Breast epithelium (tissue), 4 donors: ENCODE results near the gene CSRNP3. TPM values are rescaled to one million over a fixed set of nuclear protein-coding genes. Genes with fewer than 3 reads are reported as not detected.

Experiments used
- DNase-seq, 2 donors: peaks; one replicate each; pipeline ENCODE4 v3.0.0-alpha.2; 2019; ENCODE audit warnings: low spot score in 2 of 2
- H3K27ac ChIP-seq, 2 donors: fragments of 200-600 bp; sonication (generic) in 1 of 2; one replicate each; pipeline ENCODE4 v1.5.1; 2016 to 2019; ENCODE audit warnings: mild to moderate bottlenecking in 1 of 2
- H3K27me3 ChIP-seq, 2 donors: fragments of 200-600 bp; sonication (generic) in 1 of 2; one replicate each; pipeline versions ENCODE4 v1.5.1 to v1.6.0; 2017 to 2019; ENCODE audit warnings: control low read depth in 1 of 2, mild to moderate bottlenecking in 1 of 2
- H3K36me3 ChIP-seq: fragments of 200-600 bp; one replicate; pipeline ENCODE4 v1.5.1; 2019
- H3K4me1 ChIP-seq, 2 donors: fragments of 200-600 bp; sonication (generic); one replicate each; pipeline ENCODE4 v1.5.1; 2016 to 2019; ENCODE audit warnings: control low read depth in 1 of 2
- H3K4me3 ChIP-seq, 3 donors: fragments of 200-600 bp; sonication (generic); 1 replicate in 2 of 3; 2 replicates in 1 of 3; pipeline ENCODE4 v1.5.1; 2016 to 2019; ENCODE audit warnings: mild to moderate bottlenecking in 3 of 3, moderate library complexity in 2 of 3
- H3K9me3 ChIP-seq, 2 donors: fragments of 200-600 bp; sonication (generic) in 1 of 2; one replicate each; pipeline ENCODE4 v1.5.1; 2016 to 2019; ENCODE audit warnings: control low read depth in 1 of 2
- CTCF ChIP-seq, 3 donors: fragments of 450-650 bp; IDR thresholded peaks; one replicate each; pipeline ENCODE4 v1.5.1; 2016 to 2017; ENCODE audit warnings: antibody characterized with exemption in 3 of 3, mild to moderate bottlenecking in 3 of 3, moderate library complexity in 3 of 3
- POLR2A ChIP-seq: fragments of 450-650 bp; IDR thresholded peaks from one replicate; pipeline ENCODE4 v1.6.1; 2016; ENCODE audit warnings: antibody characterized with exemption, mild to moderate bottlenecking, moderate library complexity
- POLR2AphosphoS5 ChIP-seq, 3 donors: sonication (generic); formaldehyde crosslinking; IDR thresholded peaks; one replicate each; pipeline ENCODE4 v1.6.1; 2017; ENCODE audit warnings: antibody characterized with exemption in 3 of 3
- intact Hi-C: fragments of 100-400 bp; cut with DNase I; formaldehyde crosslinking; loops from one replicate; pipeline ENCODE4 v1.15.1; 2023; ENCODE audit warnings: low total_unique reads
- total RNA-seq, 3 donors: library from RNA; depleted of rRNA; stranded (reverse); fragments of >200 nt; gene quantifications; one replicate each; pipeline ENCODE4 v1.1.0, GENCODE V29; 2016

The CSRNP3 gene
- total RNA-seq, 3 donors from 2014 or later = 1.4 to 10.0 (median 2.0) TPM

- H3K9me3 ChIP-seq = no peaks in the 10 kb centered on the region
- H3K4me1 ChIP-seq = no peaks in the 10 kb centered on the region
- no peaks in the 10 kb centered on the region for H3K36me3 ChIP-seq
- DNase-seq = no peak
- no peak overlapping the region for H3K4me3 ChIP-seq
- no peak for TF ChIP-seq CTCF (IDR thresholded peaks at IDR 0.05)
- TF ChIP-seq POLR2AphosphoS5 (IDR thresholded peaks at IDR 0.05) = no peak
- no peak for TF ChIP-seq POLR2A
- no peaks in the 10 kb centered on the region for H3K27me3 ChIP-seq
- H3K27ac ChIP-seq = no peak overlapping the region
- intact Hi-C loops = no loop called here
Measured at GRCh38 chr2:165450156-165450555, 19.3 kb upstream of the CSRNP3 start.

GRCh38 chr2:165452327-165452726 lies 17.2 kb upstream of the CSRNP3 start:
- no peaks in the 10 kb centered on the region for H3K36me3 ChIP-seq

GRCh38 chr2:165453561-165454094 lies 15.9 kb upstream of the CSRNP3 start:
- Histone ChIP-seq H3K4me1 (no peaks in the 10 kb centered on the region), H3K36me3 (no peaks in the 10 kb centered on the region), H3K9me3 (no peaks in the 10 kb centered on the region), H3K27me3 (no peaks in the 10 kb centered on the region), H3K4me3 (no peak overlapping the region), H3K27ac (no peak overlapping the region)
- DNase-seq = no peak
- intact Hi-C loops = no loop called here
- no peak for TF ChIP-seq POLR2AphosphoS5 (IDR thresholded peaks at IDR 0.05)
- TF ChIP-seq POLR2A = no peak
- TF ChIP-seq CTCF (IDR thresholded peaks at IDR 0.05) = no peak

More at GRCh38 chr2:165452327-165452726, 17.2 kb upstream of the CSRNP3 start:
- Histone ChIP-seq H3K4me3 (no peak overlapping the region), H3K4me1 (no peaks in the 10 kb centered on the region), H3K27me3 (no peaks in the 10 kb centered on the region), H3K9me3 (no peaks in the 10 kb centered on the region), H3K27ac (no peak overlapping the region)
- intact Hi-C loops = no loop called here
- TF ChIP-seq POLR2AphosphoS5 (IDR thresholded peaks at IDR 0.05) (no peak), POLR2A (no peak), CTCF (IDR thresholded peaks at IDR 0.05) (no peak)
- DNase-seq = no peak

GRCh38 chr2:165454905-165455304 lies 14.6 kb upstream of the CSRNP3 start:
- no peak for TF ChIP-seq POLR2A
- TF ChIP-seq CTCF (IDR thresholded peaks at IDR 0.05) = no peak
- no peak for TF ChIP-seq POLR2AphosphoS5 (IDR thresholded peaks at IDR 0.05)

GRCh38 chr2:165456027-165456426 lies 13.5 kb upstream of the CSRNP3 start:
- Histone ChIP-seq H3K36me3 (no peaks in the 10 kb centered on the region), H3K27ac (no peak overlapping the region), H3K4me3 (no peak overlapping the region), H3K4me1 (no peaks in the 10 kb centered on the region), H3K9me3 (no peaks in the 10 kb centered on the region), H3K27me3 (no peaks in the 10 kb centered on the region)
- DNase-seq = no peak
- TF ChIP-seq POLR2AphosphoS5 (IDR thresholded peaks at IDR 0.05) (no peak), CTCF (IDR thresholded peaks at IDR 0.05) (no peak), POLR2A (no peak)
- intact Hi-C loops = no loop called here

More at GRCh38 chr2:165454905-165455304, 14.6 kb upstream of the CSRNP3 start:
- intact Hi-C loops = no loop called here
- Histone ChIP-seq H3K9me3 (no peaks in the 10 kb centered on the region), H3K27ac (no peak overlapping the region), H3K4me3 (no peak overlapping the region), H3K36me3 (no peaks in the 10 kb centered on the region), H3K4me1 (no peaks in the 10 kb centered on the region), H3K27me3 (no peaks in the 10 kb centered on the region)
- no peak for DNase-seq
